ENCODE measurements around the gene GRB2.
"Not testable (repeated sequence)": the region's sequence is repeated elsewhere in the genome, so short reads cannot be mapped to it uniquely, and the experiment has no call there.

The GRB2 gene

GRCh38 chr17:75295201-75296158, 110.0 kb downstream of the GRB2 start:
- no peaks in the 10 kb centered on the region for H3K79me2 ChIP-seq (ENCODE audit: insufficient read depth, low read length)
- no peaks in the 10 kb centered on the region for H3K27me3 ChIP-seq (ENCODE audit: low read length)
- H3K27ac ChIP-seq (ENCODE audit: low read depth, low read length): peak overlapping the region; percentile 98
- peak overlapping the region; percentile 54 for H3K4me2 ChIP-seq (ENCODE audit: low read depth, low read length, poor library complexity, severe bottlenecking)
- H3K9ac ChIP-seq (ENCODE audit: low read length): peak overlapping the region; percentile 55
- TF ChIP-seq EZH2phosphoT487 (conservative IDR thresholded peaks at IDR 0.05; ENCODE audit: low read length) (no peak), CTCF (IDR thresholded peaks at IDR 0.05; ENCODE audit: insufficient read depth, low read length, poor library complexity, severe bottlenecking) (no peak)
- H3K9me2 ChIP-seq (replicated peaks; ENCODE audit: insufficient read depth, low read length): no peaks in the 10 kb centered on the region
- peaks cover 74% of the 10 kb centered on the region for H3F3A ChIP-seq (ENCODE audit: insufficient read depth)
- no peaks in the 10 kb centered on the region for H4K20me1 ChIP-seq (ENCODE audit: low read depth, low read length)
- H3K4me3 ChIP-seq (ENCODE audit: insufficient read depth, low read length, poor library complexity, severe bottlenecking): peak overlapping the region; percentile 31
- no peaks in the 10 kb centered on the region for H3K36me3 ChIP-seq (ENCODE audit: low read length)
- no peaks in the 10 kb centered on the region for H3K9me3 ChIP-seq (ENCODE audit: insufficient read depth, low read length)
- peak overlapping the region; percentile 1 for H2AFZ ChIP-seq (ENCODE audit: low read depth, low read length, severe bottlenecking)

- H2AFZ ChIP-seq (ENCODE audit: low read depth, low read length, severe bottlenecking); H3K4me2 ChIP-seq (ENCODE audit: low read depth, low read length, poor library complexity, severe bottlenecking): not testable (repeated sequence)
- peak overlapping the region; percentile 93; the same call in 1 of the 2 replicates for H3K27ac ChIP-seq (ENCODE audit: low read depth, low read length)
Observed at GRCh38 chr17:75292810-75293448, 112.5 kb downstream of the GRB2 start.

GRCh38 chr17:75289832-75290337, 115.6 kb downstream of the GRB2 start:
- TF ChIP-seq CTCF (IDR thresholded peaks at IDR 0.05; ENCODE audit: insufficient read depth, low read length, poor library complexity, severe bottlenecking): peak; percentile 10
- no peak for TF ChIP-seq EZH2phosphoT487 (conservative IDR thresholded peaks at IDR 0.05; ENCODE audit: low read length)
- H3K27ac ChIP-seq (ENCODE audit: low read depth, low read length): peak overlapping the region; percentile 93
- H4K20me1 ChIP-seq (ENCODE audit: low read depth, low read length): no peaks in the 10 kb centered on the region
- no peaks in the 10 kb centered on the region for H3K9me3 ChIP-seq (ENCODE audit: insufficient read depth, low read length)
- peaks cover 31% of the 10 kb centered on the region for H3K79me2 ChIP-seq (ENCODE audit: insufficient read depth, low read length)
- H3K9me2 ChIP-seq (replicated peaks; ENCODE audit: insufficient read depth, low read length): no peaks in the 10 kb centered on the region
- peaks cover 11% of the 10 kb centered on the region; the same call in 1 of the 2 replicates for H3K36me3 ChIP-seq (ENCODE audit: low read length)
- peaks cover 44% of the 10 kb centered on the region for H3F3A ChIP-seq (ENCODE audit: insufficient read depth)
- H3K4me2 ChIP-seq (ENCODE audit: low read depth, low read length, poor library complexity, severe bottlenecking): peak overlapping the region; percentile 95
- H3K27me3 ChIP-seq (ENCODE audit: low read length): no peaks in the 10 kb centered on the region
- H3K4me3 ChIP-seq (ENCODE audit: insufficient read depth, low read length, poor library complexity, severe bottlenecking): peak overlapping the region; percentile 59
- H2AFZ ChIP-seq (ENCODE audit: low read depth, low read length, severe bottlenecking): peak overlapping the region; percentile 59
- H3K9ac ChIP-seq (ENCODE audit: low read length): peak overlapping the region; percentile 50

More at GRCh38 chr17:75292810-75293448, 112.5 kb downstream of the GRB2 start:
- H3K9me2 ChIP-seq (replicated peaks; ENCODE audit: insufficient read depth, low read length); H4K20me1 ChIP-seq (ENCODE audit: low read depth, low read length); H3K4me3 ChIP-seq (ENCODE audit: insufficient read depth, low read length, poor library complexity, severe bottlenecking); H3K36me3 ChIP-seq (ENCODE audit: low read length); H3K27me3 ChIP-seq (ENCODE audit: low read length); H3K9me3 ChIP-seq (ENCODE audit: insufficient read depth, low read length); H3K9ac ChIP-seq (ENCODE audit: low read length): not testable (repeated sequence)
- Histone ChIP-seq H3F3A (ENCODE audit: insufficient read depth) (peaks cover 74% of the 10 kb centered on the region), H3K79me2 (ENCODE audit: insufficient read depth, low read length) (peaks cover 12% of the 10 kb centered on the region)

Data from SU-DHL-6 (cell line).